ENCODE measurements around the gene IL17B. TPM values are rescaled to one million over a fixed set of nuclear protein-coding genes. Genes with fewer than 3 reads are reported as not detected.
A peak's percentile ranks its signal among the peaks of the same experiment; 100 is the strongest.

The IL17B gene
- total and polyA plus RNA-seq, 9 of the 15 experiments (the other 6 are each of a cell fraction or from before 2014, with no cell fraction given): 0.28 to 2.6 (median 0.53) TPM; not detected in 2

DNA sequence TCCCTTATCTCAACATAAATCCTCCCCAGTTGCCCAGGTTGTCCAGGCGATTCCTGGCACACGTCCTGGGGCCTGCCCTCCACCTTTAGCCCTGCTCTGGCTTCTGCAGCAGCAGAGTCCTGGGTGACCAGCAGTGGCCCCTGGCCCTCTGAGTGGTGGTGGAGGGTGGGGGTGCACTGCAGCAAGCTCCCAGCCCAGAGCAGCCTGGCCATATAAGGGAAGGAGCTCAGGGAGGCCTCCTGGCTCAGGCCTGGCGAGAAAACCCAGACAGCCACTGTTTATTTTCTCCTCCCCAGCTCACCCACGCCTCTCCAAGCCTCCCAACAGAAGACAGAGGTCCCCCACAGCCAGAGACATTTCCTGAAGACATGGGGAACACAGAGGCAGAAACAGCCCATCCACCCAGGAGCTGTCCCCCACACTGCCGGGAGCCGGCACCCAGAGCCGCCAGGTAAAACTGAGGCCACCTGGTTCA is 44.7 kb upstream of the IL17B start:
- Histone ChIP-seq H3K79me2 (ENCODE audit: control insufficient read depth, insufficient read depth, low read length) (no peaks in the 10 kb centered on the region), H3K9me1 (ENCODE audit: control insufficient read depth, insufficient read depth, low read length) (no peaks in the 10 kb centered on the region), H3K4me3 (no peak overlapping the region), H3K27me3 (ENCODE audit: control insufficient read depth in 2 of 2, insufficient read depth in 2 of 2, low read length in 2 of 2) (no peaks in the 10 kb centered on the region), H3K4me2 (ENCODE audit: insufficient read depth, low read length) (no peak overlapping the region), H3K4me1 (replicated peaks in 1 of 2; ENCODE audit: control insufficient read depth in 2 of 2, insufficient read depth in 2 of 2, low read length in 2 of 2) (peaks cover 10 to 19% of the 10 kb centered on the region in 2 experiments), H3K9me3 (replicated peaks; ENCODE audit: control insufficient read depth, insufficient read depth, low read depth, low read length) (no peaks in the 10 kb centered on the region), H2AFZ (ENCODE audit: low read depth, low read length) (no peak overlapping the region), H4K20me1 (replicated peaks; ENCODE audit: control insufficient read depth, insufficient read depth, low read length) (no peaks in the 10 kb centered on the region), H3K36me3 (ENCODE audit: control insufficient read depth, insufficient read depth, low read length) (no peaks in the 10 kb centered on the region), H3K9ac (ENCODE audit: insufficient read depth in 1 of 2, low read depth in 2 of 2, low read length in 2 of 2) (peak overlapping the region in 1 of 2 experiments; percentile 52; a peak in 2 of 4 replicates), H3K27ac (ENCODE audit: extremely low read depth, low read depth, low read length) (no peak overlapping the region)
- ATAC-seq: no peak
- peak; percentile 51; the same call in 1 of the 2 replicates for TF ChIP-seq ZNF263 (CRISPR knock-in tag; IDR thresholded peaks at IDR 0.05; ENCODE audit: borderline replicate concordance)
- TF ChIP-seq SRF (CRISPR knock-in tag; IDR thresholded peaks at IDR 0.05): peak in 1 of 2 experiments; percentile 79; a peak in 1 of 4 replicates
- TF ChIP-seq ZNF133 (CRISPR knock-in tag; IDR thresholded peaks at IDR 0.05): no peak
- TF ChIP-seq ARNT (IDR thresholded peaks at IDR 0.05): no peak
- no TSS peak for BruUV-seq (replicated peaks)
- in situ Hi-C loops (cut with MboI) (no loop called here), intact Hi-C loops (cut with micrococcal nuclease) (no loop called here)
- CTCF ChIA-PET (ENCODE audit: low intra/inter-chr PET ratio): no interaction called here
- no peak for FAIRE-seq
- POLR2A ChIA-PET: interaction anchor here (0.6 kb wide), 1 partner anchor 115 kb away, joined by 4 read pairs; no protein-coding TSS in a partner anchor
- 69% methylated on average over 6 of the region's 7 CpGs for WGBS (ENCODE audit: insufficient coverage, low coverage, missing lambda C conversion rate)
- no peak for DNase-seq (ENCODE audit: extremely low read depth in 1 of 4, low spot score in 3 of 4)

DNA sequence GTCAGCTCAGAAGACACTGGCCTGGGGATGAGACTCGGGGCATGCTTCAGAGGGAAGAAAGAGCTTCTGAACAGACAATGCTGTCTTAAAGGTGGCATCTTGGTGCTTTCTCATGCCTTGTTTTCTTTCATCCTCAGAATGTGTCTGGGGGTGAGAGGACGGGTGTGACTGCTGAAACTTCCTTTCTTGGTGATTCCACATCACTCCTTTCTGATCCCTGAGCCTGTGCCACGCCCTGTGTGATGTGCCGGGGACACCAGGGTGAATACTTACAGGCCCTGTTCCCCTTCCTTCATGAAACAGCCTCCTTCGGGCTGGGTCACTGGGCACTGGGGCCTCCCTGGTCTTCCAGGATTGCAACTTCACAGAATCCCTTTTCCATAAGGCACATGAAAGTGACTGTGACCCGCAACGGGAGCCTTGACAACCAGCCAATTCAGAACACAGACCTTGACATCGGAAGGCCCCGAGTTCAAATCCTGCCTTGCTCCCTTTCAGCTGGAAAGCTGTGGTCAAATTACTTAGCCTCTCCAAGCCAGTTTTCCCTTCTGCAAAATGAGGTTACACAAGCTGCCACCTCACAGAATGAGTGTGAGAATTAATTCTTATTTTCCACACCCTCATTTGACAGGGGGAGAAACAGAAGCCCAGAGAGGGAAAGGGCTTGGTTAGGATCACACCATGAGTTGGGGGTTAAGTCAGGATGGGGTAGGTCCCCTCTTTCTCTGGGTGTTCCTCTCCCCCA is 44.1 kb upstream of the IL17B start:
- Histone ChIP-seq H3K9me3 (replicated peaks; ENCODE audit: control insufficient read depth, insufficient read depth, low read depth, low read length) (no peaks in the 10 kb centered on the region), H3K4me2 (ENCODE audit: insufficient read depth, low read length) (no peak overlapping the region), H4K20me1 (replicated peaks; ENCODE audit: control insufficient read depth, insufficient read depth, low read length) (no peaks in the 10 kb centered on the region), H3K9ac (ENCODE audit: insufficient read depth in 1 of 2, low read depth in 2 of 2, low read length in 2 of 2) (peak overlapping the region in 1 of 2 experiments; percentile 52; a peak in 1 of 4 replicates), H3K27me3 (ENCODE audit: control insufficient read depth in 2 of 2, insufficient read depth in 2 of 2, low read length in 2 of 2) (no peaks in the 10 kb centered on the region), H3K36me3 (ENCODE audit: control insufficient read depth, insufficient read depth, low read length) (no peaks in the 10 kb centered on the region), H3K9me1 (ENCODE audit: control insufficient read depth, insufficient read depth, low read length) (no peaks in the 10 kb centered on the region), H3K4me1 (replicated peaks in 1 of 2; ENCODE audit: control insufficient read depth in 2 of 2, insufficient read depth in 2 of 2, low read length in 2 of 2) (peaks cover 7 to 20% of the 10 kb centered on the region in 2 experiments), H3K79me2 (ENCODE audit: control insufficient read depth, insufficient read depth, low read length) (no peaks in the 10 kb centered on the region), H3K27ac (ENCODE audit: extremely low read depth, low read depth, low read length) (no peak overlapping the region), H3K4me3 (no peak overlapping the region), H2AFZ (ENCODE audit: low read depth, low read length) (no peak overlapping the region)
- peak; percentile 62 for FAIRE-seq
- intact Hi-C loops (cut with micrococcal nuclease) (no loop called here), in situ Hi-C loops (cut with MboI) (no loop called here)
- TF ChIP-seq BCOR (IDR thresholded peaks at IDR 0.05) (0 out of 2 replicates have a peak, but pooled peaks have one; percentile 10), LARP7 (IDR thresholded peaks at IDR 0.05) (no peak)
- no TSS peak for BruUV-seq (replicated peaks)
- no peak for ATAC-seq
- ChIA-PET CTCF (ENCODE audit: low intra/inter-chr PET ratio) (no interaction called here), POLR2A (interaction anchor here (0.6 to 0.7 kb wide), 2 partner anchors 115 to 132 kb away, joined by 3 to 4 read pairs; no protein-coding TSS in a partner anchor)
- 45% methylated on average over 9 of the region's 9 CpGs for WGBS (ENCODE audit: insufficient coverage, low coverage, missing lambda C conversion rate)
- no peak for DNase-seq (ENCODE audit: extremely low read depth in 1 of 4, low spot score in 3 of 4)

Data from K562 (cell line).